Stimulated activated CD8-positive, alpha-beta memory T cell treated with anti-CD3 and anti-CD28 coated beads, Interleukin-12 subunit alpha, Interleukin-12 subunit beta, amount 100 ng/mL, for 24 hours (primary cell): ENCODE measurements around the gene TEX14.

Experiments used
- DNase-seq: peaks from one replicate; pipeline ENCODE4 v3.0.0-alpha.2; 2020; ENCODE audit errors: extremely low read depth

TEX14 gene

GRCh38 chr17:58520843-58521430 lies 170.9 kb downstream of the TEX14 start:
- no peak for DNase-seq

- peak; percentile 99 for DNase-seq
Measured at GRCh38 chr17:58517928-58518609, 173.8 kb downstream of the TEX14 start.

DNA sequence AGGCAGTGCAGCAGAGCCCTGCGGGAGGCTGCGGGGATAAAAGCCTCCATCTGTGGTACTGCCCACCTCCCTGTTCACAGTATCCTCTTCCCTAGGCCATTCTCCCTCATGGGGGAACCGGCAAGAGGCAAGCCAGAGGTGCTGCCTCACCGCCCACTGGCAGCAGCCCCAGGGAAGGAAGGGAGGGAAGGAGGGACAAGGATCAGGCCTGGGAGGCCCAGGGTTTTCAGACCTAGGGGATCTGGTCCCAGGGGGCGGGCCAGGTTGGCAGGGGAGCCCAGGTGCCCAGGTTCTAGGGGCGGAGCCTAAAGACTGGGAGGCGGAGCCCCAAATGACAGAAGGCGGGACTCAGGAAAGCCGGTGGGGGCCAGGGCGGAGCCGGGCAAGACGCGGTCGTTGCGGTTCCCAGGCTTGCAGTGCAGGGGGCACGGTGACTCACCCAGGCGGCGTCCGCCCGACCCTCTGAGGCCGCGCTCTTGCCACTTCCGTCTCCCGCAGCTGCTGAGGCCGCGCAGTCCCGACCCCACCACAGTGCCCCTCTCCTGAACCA lies 174.4 kb downstream of the TEX14 start:
- no peak for DNase-seq

- no peak for DNase-seq
Measured at GRCh38 chr17:58516644-58517377, 175.0 kb downstream of the TEX14 start.

- DNase-seq = no peak
Measured at GRCh38 chr17:58515286-58515685, 176.6 kb downstream of the TEX14 start.

- no peak for DNase-seq
Measured at GRCh38 chr17:58514770-58515157, 177.1 kb downstream of the TEX14 start.

DNA sequence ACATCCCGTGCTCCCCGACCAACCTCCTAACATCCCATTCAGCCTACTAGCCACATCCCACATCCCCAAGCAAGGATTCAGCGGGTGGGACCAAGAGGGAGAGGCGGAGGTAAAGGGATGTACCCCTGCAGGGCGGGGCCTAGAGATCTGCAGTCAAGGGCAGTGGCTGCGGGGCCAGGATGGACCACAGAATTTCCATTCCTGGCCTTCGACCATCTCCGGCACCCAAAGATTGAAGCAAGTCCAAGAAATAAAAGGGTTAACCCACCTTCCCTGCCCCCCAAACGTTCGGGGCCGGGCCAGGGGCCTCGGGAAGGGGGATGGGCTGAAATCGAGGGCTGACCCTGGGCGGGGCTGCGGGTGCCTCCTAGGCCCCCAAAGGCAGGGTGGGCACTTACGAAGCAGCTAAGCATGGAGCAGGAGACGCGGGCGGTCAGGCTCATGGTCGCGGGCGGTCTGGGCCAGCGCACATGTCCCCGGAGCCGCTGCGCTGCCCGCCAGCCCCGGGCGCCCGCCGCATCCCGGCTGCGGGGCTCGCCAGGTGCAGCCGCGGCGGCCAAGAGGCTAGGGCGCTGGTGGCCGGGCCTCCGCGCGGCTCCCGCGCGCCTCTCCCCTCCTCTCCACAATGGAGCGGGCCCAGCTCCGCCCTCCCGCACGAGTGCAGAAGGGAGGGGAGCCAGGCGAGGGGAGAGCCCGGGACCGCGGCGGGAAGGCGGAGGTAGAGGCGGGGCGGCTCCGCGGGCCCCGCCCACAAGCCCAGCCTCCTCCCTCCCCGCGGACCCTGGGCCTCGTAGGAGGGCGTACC lies 177.7 kb downstream of the TEX14 start, which contains the start of gene MTMR4:
Gene MTMR4 (minus strand): TSS at position 674 of the 805 bp plus-strand sequence. CDS start 231 bp downstream, at position 443.
- peak; percentile 53 for DNase-seq

DNA sequence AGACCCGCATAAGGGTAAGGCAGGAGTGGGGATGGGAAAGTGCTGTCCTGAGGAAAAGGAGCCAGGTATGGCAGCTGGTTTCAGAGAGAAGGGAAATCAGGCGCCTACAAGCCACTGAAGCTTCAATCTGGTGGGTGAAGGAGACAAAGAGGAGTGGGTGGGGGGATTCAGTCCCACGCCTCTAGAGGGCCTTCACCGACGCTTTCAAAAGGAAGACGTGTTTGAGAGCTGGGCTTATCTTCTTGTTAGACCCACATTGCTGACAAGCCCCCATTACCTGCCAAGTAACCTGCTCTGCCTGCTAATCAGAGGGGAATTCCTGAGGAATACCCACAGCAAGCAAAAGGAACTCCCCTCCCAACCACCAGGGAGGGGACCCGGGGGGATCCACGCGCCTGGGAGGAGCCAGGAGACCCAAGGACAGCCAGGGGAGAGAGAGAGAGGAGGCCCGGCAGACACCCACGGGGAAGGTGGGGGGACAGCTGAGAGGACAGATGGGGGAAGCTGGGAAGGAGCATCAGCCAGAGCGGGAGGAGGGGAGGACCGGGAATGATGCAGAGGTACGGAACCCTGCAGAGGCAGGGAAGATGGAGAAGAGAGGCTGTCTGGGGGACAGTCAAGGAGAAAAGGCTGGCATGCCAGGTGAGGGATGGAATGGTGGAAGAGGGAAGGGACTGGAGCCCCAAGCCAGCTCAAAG lies 178.4 kb downstream of the TEX14 start:
- DNase-seq = no peak

DNA sequence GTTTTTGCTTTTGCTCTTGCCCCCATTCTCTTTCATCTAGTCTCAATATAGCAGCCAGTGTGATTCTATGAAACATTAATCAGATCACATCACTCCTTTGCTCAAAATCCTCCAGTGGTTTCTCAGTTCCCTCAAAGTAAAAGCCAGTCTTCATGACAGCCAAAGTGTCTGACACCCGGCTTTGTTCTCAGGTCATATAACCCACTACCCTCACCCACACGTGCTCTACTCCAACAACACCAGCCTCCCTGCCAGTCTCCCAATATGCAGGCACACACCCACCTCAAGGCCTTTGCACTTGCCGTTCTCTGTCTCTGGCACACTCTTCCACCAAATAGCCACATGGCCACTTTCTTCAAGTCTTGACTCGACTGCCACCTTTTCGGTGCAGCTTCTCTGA lies 181.8 kb downstream of the TEX14 start:
- DNase-seq = no peak

- DNase-seq = no peak
Measured at GRCh38 chr17:58508341-58509067, 183.3 kb downstream of the TEX14 start.

- DNase-seq = no peak
Measured at GRCh38 chr17:58507123-58507634, 184.7 kb downstream of the TEX14 start.
